ENCODE data around the gene HNRNPH1. TPM values are rescaled to one million over a fixed set of nuclear protein-coding genes. Genes with fewer than 3 reads are reported as not detected.

HNRNPH1 gene
- total RNA-seq, 1 donor from 2014 or later, result 1,021 TPM

- Mint-ChIP-seq H3K9me3 (ENCODE audit: unreplicated experiment) (peaks cover 7% of the 10 kb centered on the region), H3K4me3 (ENCODE audit: unreplicated experiment) (no peak overlapping the region), H3K4me1 (ENCODE audit: low read depth, unreplicated experiment) (peaks cover 10% of the 10 kb centered on the region), H3K27ac (ENCODE audit: unreplicated experiment) (no peak overlapping the region), H3K36me3 (ENCODE audit: unreplicated experiment) (peaks cover 17% of the 10 kb centered on the region), H3K27me3 (ENCODE audit: unreplicated experiment) (peaks cover 3% of the 10 kb centered on the region)
- DNase-seq, result no peak
- no peak for TF ChIP-seq CTCF (IDR thresholded peaks at IDR 0.05; ENCODE audit: partially characterized antibody, unreplicated experiment)
These were observed 23.5 kb downstream of the HNRNPH1 start for GRCh38 chr5:179599973-179600372.

- Mint-ChIP-seq H3K9me3 (ENCODE audit: unreplicated experiment) (peaks cover 7% of the 10 kb centered on the region), H3K4me3 (ENCODE audit: unreplicated experiment) (no peak overlapping the region), H3K27ac (ENCODE audit: unreplicated experiment) (no peak overlapping the region), H3K36me3 (ENCODE audit: unreplicated experiment) (peaks cover 20% of the 10 kb centered on the region), H3K4me1 (ENCODE audit: low read depth, unreplicated experiment) (peaks cover 10% of the 10 kb centered on the region), H3K27me3 (ENCODE audit: unreplicated experiment) (peaks cover 3% of the 10 kb centered on the region)
- no peak for DNase-seq
- no peak for TF ChIP-seq CTCF (IDR thresholded peaks at IDR 0.05; ENCODE audit: partially characterized antibody, unreplicated experiment)
These were observed 23.9 kb downstream of the HNRNPH1 start for GRCh38 chr5:179599566-179599965.

GRCh38 chr5:179599100-179599499, 24.4 kb downstream of the HNRNPH1 start:
- Mint-ChIP-seq H3K4me3 (ENCODE audit: unreplicated experiment) (no peak overlapping the region), H3K27me3 (ENCODE audit: unreplicated experiment) (peaks cover 3% of the 10 kb centered on the region), H3K9me3 (ENCODE audit: unreplicated experiment) (peaks cover 6% of the 10 kb centered on the region), H3K4me1 (ENCODE audit: low read depth, unreplicated experiment) (peaks cover 7% of the 10 kb centered on the region), H3K27ac (ENCODE audit: unreplicated experiment) (no peak overlapping the region), H3K36me3 (ENCODE audit: unreplicated experiment) (peaks cover 20% of the 10 kb centered on the region)
- DNase-seq, result no peak
- no peak for TF ChIP-seq CTCF (IDR thresholded peaks at IDR 0.05; ENCODE audit: partially characterized antibody, unreplicated experiment)

- no peak overlapping the region for H3K4me3 Mint-ChIP-seq (ENCODE audit: unreplicated experiment)
- H3K27ac Mint-ChIP-seq (ENCODE audit: unreplicated experiment), result no peak overlapping the region
- no peak for TF ChIP-seq CTCF (IDR thresholded peaks at IDR 0.05; ENCODE audit: partially characterized antibody, unreplicated experiment)
- H3K4me1 Mint-ChIP-seq (ENCODE audit: low read depth, unreplicated experiment), result peaks cover 6% of the 10 kb centered on the region
- peaks cover 3% of the 10 kb centered on the region for H3K27me3 Mint-ChIP-seq (ENCODE audit: unreplicated experiment)
- H3K36me3 Mint-ChIP-seq (ENCODE audit: unreplicated experiment), result peaks cover 20% of the 10 kb centered on the region
- H3K9me3 Mint-ChIP-seq (ENCODE audit: unreplicated experiment), result peaks cover 6% of the 10 kb centered on the region
- no peak for DNase-seq
These were observed 27.1 kb downstream of the HNRNPH1 start for GRCh38 chr5:179596421-179596820.

GRCh38 chr5:179595916-179596315, 27.6 kb downstream of the HNRNPH1 start:
- peaks cover 6% of the 10 kb centered on the region for H3K4me1 Mint-ChIP-seq (ENCODE audit: low read depth, unreplicated experiment)
- H3K27ac Mint-ChIP-seq (ENCODE audit: unreplicated experiment), result no peak overlapping the region
- DNase-seq, result no peak
- no peak overlapping the region for H3K4me3 Mint-ChIP-seq (ENCODE audit: unreplicated experiment)
- TF ChIP-seq CTCF (IDR thresholded peaks at IDR 0.05; ENCODE audit: partially characterized antibody, unreplicated experiment), result no peak
- H3K36me3 Mint-ChIP-seq (ENCODE audit: unreplicated experiment), result peaks cover 20% of the 10 kb centered on the region
- peaks cover 3% of the 10 kb centered on the region for H3K27me3 Mint-ChIP-seq (ENCODE audit: unreplicated experiment)
- H3K9me3 Mint-ChIP-seq (ENCODE audit: unreplicated experiment), result peaks cover 6% of the 10 kb centered on the region
